Duodenal mucosa (tissue), 2 donors: Measurements from ENCODE around the gene ATP8B2.
A peak's percentile ranks its signal among the peaks of the same experiment; 100 is the strongest.
"Not testable (repeated sequence)": the region's sequence is repeated elsewhere in the genome, so short reads cannot be mapped to it uniquely, and the experiment has no call there.

Experiments
- H3K27ac ChIP-seq: one replicate; pipeline ENCODE4 v1.7.0; 2013; ENCODE audit warnings: low read depth, low read length
- H3K27me3 ChIP-seq, 2 donors: one replicate each; pipeline ENCODE4 v1.7.0; 2013; ENCODE audit warnings: low read length in 2 of 2, control low read depth in 1 of 2; ENCODE audit not compliant: insufficient read depth in 2 of 2, control insufficient read depth in 1 of 2
- H3K36me3 ChIP-seq, 2 donors: one replicate each; pipeline ENCODE4 v1.7.0; 2013; ENCODE audit warnings: low read length in 2 of 2, control low read depth in 1 of 2; ENCODE audit not compliant: insufficient read depth in 2 of 2, control insufficient read depth in 1 of 2
- H3K4me1 ChIP-seq, 2 donors: one replicate each; pipeline ENCODE4 v1.7.0; 2013; ENCODE audit warnings: low read length in 2 of 2, control low read depth in 1 of 2; ENCODE audit not compliant: insufficient read depth in 2 of 2, control insufficient read depth in 1 of 2
- H3K4me3 ChIP-seq, 2 donors: one replicate each; pipeline ENCODE4 v1.7.0; 2013; ENCODE audit warnings: low read length in 2 of 2, low read depth in 1 of 2
- H3K9ac ChIP-seq, 2 donors: one replicate each; pipeline ENCODE4 v1.7.0; 2013; ENCODE audit warnings: low read length in 2 of 2, low read depth in 1 of 2
- H3K9me3 ChIP-seq, 2 donors: one replicate each; pipeline ENCODE4 v1.7.0; 2013; ENCODE audit warnings: low read length in 2 of 2, control low read depth in 1 of 2; ENCODE audit not compliant: control insufficient read depth in 1 of 2

ATP8B2 gene, protein sequence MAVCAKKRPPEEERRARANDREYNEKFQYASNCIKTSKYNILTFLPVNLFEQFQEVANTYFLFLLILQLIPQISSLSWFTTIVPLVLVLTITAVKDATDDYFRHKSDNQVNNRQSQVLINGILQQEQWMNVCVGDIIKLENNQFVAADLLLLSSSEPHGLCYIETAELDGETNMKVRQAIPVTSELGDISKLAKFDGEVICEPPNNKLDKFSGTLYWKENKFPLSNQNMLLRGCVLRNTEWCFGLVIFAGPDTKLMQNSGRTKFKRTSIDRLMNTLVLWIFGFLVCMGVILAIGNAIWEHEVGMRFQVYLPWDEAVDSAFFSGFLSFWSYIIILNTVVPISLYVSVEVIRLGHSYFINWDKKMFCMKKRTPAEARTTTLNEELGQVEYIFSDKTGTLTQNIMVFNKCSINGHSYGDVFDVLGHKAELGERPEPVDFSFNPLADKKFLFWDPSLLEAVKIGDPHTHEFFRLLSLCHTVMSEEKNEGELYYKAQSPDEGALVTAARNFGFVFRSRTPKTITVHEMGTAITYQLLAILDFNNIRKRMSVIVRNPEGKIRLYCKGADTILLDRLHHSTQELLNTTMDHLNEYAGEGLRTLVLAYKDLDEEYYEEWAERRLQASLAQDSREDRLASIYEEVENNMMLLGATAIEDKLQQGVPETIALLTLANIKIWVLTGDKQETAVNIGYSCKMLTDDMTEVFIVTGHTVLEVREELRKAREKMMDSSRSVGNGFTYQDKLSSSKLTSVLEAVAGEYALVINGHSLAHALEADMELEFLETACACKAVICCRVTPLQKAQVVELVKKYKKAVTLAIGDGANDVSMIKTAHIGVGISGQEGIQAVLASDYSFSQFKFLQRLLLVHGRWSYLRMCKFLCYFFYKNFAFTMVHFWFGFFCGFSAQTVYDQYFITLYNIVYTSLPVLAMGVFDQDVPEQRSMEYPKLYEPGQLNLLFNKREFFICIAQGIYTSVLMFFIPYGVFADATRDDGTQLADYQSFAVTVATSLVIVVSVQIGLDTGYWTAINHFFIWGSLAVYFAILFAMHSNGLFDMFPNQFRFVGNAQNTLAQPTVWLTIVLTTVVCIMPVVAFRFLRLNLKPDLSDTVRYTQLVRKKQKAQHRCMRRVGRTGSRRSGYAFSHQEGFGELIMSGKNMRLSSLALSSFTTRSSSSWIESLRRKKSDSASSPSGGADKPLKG

DNA sequence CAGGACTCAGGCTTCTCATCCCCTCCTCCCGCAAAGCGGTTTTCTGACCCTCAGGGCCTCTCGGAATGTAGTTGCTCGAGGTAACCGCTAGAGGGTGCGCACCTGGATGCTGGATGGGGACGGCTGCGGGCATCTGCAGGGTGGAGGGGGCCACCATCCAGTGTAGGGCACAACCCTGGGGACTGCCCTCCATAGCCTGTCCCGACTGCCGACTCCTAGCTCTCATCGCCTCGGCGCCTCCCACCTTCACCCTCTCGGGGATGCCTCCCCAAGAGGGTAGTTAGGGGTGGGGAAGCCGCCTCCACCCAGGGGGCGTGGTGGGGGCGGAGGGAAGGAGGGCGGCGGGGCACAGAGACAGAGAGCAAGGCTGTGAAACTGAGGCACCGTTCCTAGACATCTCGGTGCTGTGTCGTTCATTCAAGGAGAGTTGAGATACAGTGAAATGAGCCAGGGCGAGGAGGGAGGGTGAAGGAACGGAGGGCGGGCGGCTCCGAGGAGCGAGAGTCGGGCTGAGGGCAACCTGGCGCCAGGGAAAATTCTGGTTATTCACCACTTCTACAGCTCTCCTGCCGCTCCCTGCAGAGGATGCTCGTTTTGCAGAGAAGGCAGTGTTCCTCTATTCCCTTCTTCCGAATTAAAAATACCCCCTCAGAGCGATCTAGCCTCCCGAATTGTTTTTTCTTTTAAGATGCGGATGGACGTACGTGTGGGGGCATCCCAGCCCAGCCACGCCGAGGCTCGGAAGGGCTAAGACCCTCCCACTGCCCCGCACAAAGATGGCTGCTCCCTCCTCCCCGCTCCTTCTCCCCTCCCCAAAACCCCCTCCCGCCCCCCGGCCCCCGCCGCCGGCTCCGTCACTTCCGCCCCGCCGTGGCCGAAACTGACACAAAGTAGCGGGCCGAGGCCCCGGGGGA is at the start of gene ATP8B2:
TSS of gene ATP8B2 (plus strand) at position 857 of the 914 bp plus-strand sequence. CDS start 2,617 bp downstream, outside the sequence.
- Histone ChIP-seq H3K27ac (peak within 1 kb of the TSS; percentile 70), H3K4me1 (peaks cover 38 to 42% of the 10 kb centered on the region in 2 donors), H3K36me3 (no peaks in the 10 kb centered on the region), H3K9me3 (no peaks in the 10 kb centered on the region), H3K27me3 (peaks cover 17 to 19% of the 10 kb centered on the region in 2 donors), H3K4me3 (peak within 1 kb of the TSS; percentile 77 to 81), H3K9ac (peak within 1 kb of the TSS; percentile 51 to 63)

DNA sequence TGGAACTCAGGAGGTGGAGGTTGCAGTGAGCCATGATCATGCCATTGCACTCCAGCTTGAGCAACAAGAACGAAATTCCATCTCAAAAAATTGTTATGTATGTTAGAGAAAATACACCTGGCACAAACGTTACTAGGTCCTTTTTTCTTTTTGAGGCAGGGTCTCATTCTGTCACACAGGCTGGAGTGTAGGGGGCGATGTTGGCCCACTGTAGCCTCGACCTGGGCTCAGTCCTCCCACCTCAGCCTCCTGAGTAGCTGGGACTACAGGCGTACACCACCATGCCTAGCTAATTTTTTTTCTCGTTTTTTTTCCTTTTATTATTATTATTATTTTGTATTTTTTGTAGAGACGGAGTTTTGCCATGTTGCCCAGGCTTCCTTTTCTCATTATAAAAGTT is 48.5 kb upstream of the ATP8B2 start:
- H3K36me3 ChIP-seq, result peaks cover 8% of the 10 kb centered on the region in 2 donors
- no peaks in the 10 kb centered on the region for H3K27me3 ChIP-seq
- peaks cover 0 to 13% of the 10 kb centered on the region in 2 donors for H3K4me1 ChIP-seq
- no peak overlapping the region for H3K27ac ChIP-seq
- no peaks in the 10 kb centered on the region for H3K9me3 ChIP-seq
- H3K9ac ChIP-seq, result no peak overlapping the region
- H3K4me3 ChIP-seq, result no peak overlapping the region

DNA sequence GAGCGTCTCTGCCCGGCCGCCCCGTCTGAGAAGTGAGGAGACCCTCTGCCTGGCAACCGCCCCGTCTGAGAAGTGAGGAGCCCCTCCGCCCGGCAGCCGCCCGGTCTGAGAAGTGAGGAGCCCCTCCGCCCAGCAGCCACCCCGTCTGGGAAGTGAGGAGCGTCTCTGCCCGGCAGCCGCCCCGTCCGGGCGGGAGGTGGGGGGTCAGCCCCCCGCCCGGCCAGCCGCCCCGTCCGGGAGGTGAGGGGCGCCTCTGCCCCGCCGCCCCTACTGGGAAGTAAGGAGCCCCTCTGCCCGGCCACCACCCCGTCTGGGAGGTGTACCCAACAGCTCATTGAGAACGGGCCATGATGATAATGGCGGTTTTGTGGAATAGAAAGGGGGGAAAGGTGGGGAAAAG is 37.7 kb upstream of the ATP8B2 start:
- not testable (repeated sequence) for H3K4me3 ChIP-seq, H3K9me3 ChIP-seq, H3K9ac ChIP-seq, H3K27ac ChIP-seq, H3K36me3 ChIP-seq, H3K4me1 ChIP-seq, H3K27me3 ChIP-seq

DNA sequence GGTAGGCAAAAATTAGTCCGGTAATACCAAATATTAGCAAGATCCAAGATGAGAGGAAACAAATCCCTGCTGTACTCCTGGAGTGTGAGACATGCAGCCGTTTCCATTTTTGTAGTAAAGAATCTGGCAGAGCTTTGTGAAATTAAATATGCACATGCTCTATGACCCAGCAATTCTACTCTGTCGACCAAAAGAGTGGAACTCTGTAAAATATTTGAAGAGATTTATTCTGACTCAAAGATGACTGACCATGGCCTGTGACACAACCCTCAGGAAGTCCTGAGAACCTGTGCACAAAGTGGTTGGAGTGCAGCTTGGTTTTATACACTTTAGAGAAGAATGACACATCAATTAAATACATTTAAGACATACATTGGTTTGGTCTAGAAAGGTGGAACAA is 36.7 kb upstream of the ATP8B2 start:
- H3K36me3 ChIP-seq, result no peaks in the 10 kb centered on the region
- H3K27me3 ChIP-seq, result no peaks in the 10 kb centered on the region
- H3K9me3 ChIP-seq, result no peaks in the 10 kb centered on the region
- no peak overlapping the region for H3K9ac ChIP-seq
- H3K4me3 ChIP-seq, result no peak overlapping the region
- H3K27ac ChIP-seq, result no peak overlapping the region
- H3K4me1 ChIP-seq, result no peaks in the 10 kb centered on the region

DNA sequence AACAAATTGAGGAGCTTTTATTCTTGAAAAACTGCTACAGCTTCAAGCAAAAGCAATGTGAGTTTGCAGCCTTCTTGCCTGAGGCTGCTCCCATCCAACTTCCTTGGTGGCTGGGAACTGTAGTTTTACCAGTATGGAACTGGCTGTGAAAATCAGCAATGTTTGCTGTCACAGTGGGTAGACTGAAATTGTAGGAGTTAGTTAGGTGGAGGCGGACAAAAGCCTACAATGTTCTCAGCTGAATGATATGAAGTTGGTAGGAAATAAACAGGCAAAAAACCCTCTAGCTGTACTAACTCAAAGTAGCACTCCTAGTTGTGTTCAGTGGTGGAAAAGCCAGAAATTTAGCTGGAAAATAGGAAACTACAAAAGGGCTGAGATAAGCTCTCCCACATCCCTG is 34.4 kb upstream of the ATP8B2 start:
- H3K27me3 ChIP-seq, result no peaks in the 10 kb centered on the region
- peaks cover 4 to 15% of the 10 kb centered on the region in 2 donors for H3K9me3 ChIP-seq
- no peak overlapping the region for H3K4me3 ChIP-seq
- no peak overlapping the region for H3K9ac ChIP-seq
- H3K4me1 ChIP-seq, result no peaks in the 10 kb centered on the region
- H3K27ac ChIP-seq, result no peak overlapping the region
- H3K36me3 ChIP-seq, result no peaks in the 10 kb centered on the region

DNA sequence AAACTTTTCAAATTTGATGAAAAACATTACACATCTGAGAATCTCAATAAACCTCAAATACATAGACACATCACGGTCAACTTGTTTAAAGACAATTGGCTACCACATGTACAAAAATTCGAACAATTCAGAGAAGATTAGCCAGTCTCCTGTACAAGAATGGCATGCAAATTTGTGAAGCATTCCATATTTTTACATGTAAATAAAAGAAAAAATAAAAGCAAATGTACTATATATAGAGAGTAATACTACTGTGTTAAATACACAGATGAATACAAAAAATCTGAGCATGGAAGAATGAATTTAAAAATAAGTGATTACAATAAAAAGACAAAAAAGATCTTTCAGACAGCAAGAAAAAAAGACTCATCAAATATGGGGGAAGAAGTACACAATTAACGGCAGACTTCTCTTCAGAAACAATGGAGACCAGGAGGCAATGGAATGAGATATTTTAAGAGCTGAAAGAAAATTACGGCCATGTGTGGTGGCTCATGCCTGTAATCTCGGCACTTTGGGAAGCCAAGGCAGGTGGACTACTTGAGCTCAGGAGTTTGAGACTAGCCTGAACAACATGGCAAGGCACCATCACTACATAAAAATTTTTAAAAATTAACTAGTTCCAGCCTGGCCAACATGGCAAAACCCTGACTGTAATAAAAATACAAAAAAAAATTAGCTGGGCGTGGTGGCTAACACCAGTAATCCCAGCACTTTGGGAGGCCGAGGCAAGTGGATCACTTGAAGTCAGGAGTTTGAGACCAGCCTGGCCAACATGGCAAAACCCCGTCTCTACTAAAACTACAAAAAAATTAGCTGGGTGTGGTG is 29.7 kb upstream of the ATP8B2 start:
- H3K4me1 ChIP-seq, result no peaks in the 10 kb centered on the region
- no peak overlapping the region for H3K9ac ChIP-seq
- peaks cover 4 to 15% of the 10 kb centered on the region in 2 donors for H3K9me3 ChIP-seq
- H3K4me3 ChIP-seq, result no peak overlapping the region
- H3K27me3 ChIP-seq, result no peaks in the 10 kb centered on the region
- H3K36me3 ChIP-seq, result no peaks in the 10 kb centered on the region
- H3K27ac ChIP-seq, result no peak overlapping the region

DNA sequence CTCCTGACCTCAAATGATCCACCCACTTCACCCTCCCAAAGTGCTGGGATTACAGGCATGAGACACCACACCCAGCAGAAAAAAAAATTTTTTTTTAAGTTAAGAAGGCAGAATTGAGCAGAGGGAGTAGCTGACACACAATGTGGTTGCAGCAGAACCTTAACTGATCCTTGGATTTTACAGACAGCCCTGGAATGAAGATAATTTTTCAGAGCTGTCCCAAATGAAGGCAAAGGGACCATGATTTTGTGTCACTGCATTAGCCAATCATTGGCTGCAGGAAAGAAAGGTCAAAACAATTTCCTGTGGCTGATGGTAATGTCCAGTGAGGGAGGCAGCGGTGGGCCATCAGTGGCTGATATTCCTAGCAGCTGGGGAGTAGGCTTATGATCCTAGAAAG is 23.7 kb upstream of the ATP8B2 start:
- no peaks in the 10 kb centered on the region for H3K27me3 ChIP-seq
- H3K36me3 ChIP-seq, result no peaks in the 10 kb centered on the region
- no peaks in the 10 kb centered on the region for H3K4me1 ChIP-seq
- no peak overlapping the region for H3K4me3 ChIP-seq
- H3K27ac ChIP-seq, result no peak overlapping the region
- no peaks in the 10 kb centered on the region for H3K9me3 ChIP-seq
- no peak overlapping the region for H3K9ac ChIP-seq

DNA sequence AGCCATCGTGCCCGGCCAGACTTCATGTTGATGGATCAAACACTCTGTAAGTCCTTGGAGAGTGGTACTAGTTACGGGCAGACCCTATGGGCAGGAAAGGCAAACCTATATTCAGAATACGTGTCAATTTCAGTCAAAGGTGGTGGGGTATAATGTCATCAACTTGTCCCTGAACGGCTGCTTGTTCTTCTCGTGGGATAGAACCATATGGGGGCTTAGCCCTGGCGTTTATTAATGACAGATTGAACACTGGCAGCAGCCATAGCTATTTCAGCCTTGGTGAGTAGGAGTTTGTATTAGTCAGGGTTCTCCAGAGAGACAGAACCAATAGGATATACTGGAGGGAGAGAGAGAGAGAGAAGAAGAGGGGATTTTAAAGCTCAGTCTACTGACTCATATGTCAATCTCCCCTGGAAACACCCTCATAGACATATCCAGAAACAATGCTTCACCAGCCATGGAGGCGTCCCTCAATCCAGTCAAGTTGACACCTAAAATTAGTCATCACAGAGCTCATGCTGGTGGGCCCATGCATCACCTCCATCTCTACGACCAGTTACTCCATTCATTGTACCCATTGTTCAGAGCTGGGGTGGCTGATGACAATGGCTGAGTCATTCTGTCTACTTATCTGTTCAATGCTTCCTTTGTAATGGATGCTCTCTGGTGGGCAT is 20.5 kb upstream of the ATP8B2 start:
- no peaks in the 10 kb centered on the region for H3K9me3 ChIP-seq
- H3K27me3 ChIP-seq, result no peaks in the 10 kb centered on the region
- no peaks in the 10 kb centered on the region for H3K4me1 ChIP-seq
- H3K36me3 ChIP-seq, result no peaks in the 10 kb centered on the region
- no peak overlapping the region for H3K4me3 ChIP-seq
- no peak overlapping the region for H3K27ac ChIP-seq
- H3K9ac ChIP-seq, result no peak overlapping the region
